ENCODE data around the gene SCN2A.

SCN2A gene

GRCh38 chr2:165239230-165239629 lies at the start of gene SCN2A:
SCN2A (plus strand) TSS chr2:165239414; CDS start chr2:165295824, 56,410 bp downstream.
- DNase-seq (ENCODE audit: low read depth) = no peak

GRCh38 chr2:165191096-165191728 lies 48.0 kb upstream of the SCN2A start:
- no peak for DNase-seq (ENCODE audit: low read depth)

DNA sequence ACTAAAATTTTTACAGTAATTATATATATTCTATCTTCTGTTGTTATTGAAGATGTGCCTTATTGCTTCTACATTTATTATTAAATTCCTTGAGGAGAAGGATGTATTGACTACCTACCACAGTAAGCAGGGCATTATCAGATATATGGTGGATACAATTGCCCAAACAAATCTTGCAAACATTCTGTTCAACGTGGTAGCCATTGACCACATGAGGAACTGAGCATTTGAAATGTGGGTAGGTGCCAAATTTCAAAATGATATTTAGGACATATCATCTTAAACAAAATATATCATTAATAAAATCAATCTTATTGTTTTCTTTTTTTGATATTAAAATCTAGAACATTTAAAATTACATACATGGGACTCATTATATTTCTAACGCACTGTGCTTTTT lies 46.5 kb upstream of the SCN2A start:
- no peak for DNase-seq (ENCODE audit: low read depth)

GRCh38 chr2:165193178-165193777 lies 45.9 kb upstream of the SCN2A start:
- no peak for DNase-seq (ENCODE audit: low read depth)

DNA sequence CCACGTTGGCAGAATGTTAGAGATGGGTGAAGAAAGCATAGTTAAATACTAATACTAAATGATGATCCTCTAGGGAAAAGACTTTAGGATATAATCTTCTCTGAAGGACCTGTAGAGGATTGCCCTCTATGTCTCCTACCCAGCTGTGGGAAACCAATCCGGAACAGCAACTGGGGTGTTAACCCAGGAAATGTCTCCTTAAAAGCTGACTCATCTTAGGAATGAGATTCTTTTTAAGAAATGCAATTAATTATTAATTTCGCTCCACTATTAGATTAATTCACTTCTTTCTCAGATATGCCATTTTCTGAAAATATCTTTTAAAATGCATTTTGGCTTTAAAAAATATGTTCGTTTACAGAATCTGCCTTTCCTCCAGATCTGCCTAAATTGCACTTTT lies 42.8 kb upstream of the SCN2A start:
- DNase-seq (ENCODE audit: low read depth) = no peak

DNA sequence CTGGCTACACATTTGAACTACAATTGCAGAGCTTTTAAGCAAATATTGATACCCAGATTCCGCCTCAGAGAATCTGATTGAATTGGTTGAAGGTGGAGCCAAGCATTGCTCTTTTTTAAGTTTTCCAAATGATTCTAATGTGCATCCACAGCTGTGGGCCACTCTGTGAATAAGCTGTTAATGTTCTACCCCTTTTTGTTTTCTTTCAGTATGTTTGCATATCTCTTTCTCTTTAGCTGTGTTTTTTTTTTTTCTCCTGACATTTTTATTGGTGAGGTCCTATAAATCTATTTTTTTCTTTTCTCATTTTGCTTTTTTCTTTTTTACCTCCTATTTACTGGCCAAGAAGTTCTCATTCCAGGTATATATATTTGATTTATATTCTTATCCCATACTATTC lies 41.9 kb upstream of the SCN2A start:
- no peak for DNase-seq (ENCODE audit: low read depth)

- no peak for DNase-seq (ENCODE audit: low read depth)
Measured at GRCh38 chr2:165198181-165198580, 41.0 kb upstream of the SCN2A start.

DNA sequence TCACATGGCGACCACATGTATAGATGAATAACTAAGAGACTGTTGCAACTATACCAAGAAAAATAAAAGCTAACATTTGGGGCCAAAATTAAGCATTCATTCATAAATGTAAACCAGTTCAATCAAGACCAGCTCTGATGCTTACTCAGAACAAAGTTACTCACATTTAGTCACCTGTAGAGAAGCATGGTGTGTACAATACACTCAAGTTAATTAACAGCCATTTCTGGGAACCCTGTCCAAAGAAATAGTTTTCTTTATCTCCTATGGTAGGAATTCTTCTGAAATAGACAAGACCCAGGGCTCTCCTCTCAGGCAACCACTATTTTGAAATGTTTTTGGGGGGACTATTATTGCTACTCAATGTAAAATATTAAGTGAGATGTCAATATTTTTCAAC lies 37.0 kb upstream of the SCN2A start:
- no peak for DNase-seq (ENCODE audit: low read depth)

GRCh38 chr2:165203689-165204559 lies 35.3 kb upstream of the SCN2A start, which contains the start of gene SCN3A:
SCN3A (minus strand) TSS chr2:165204050; CDS start chr2:165176394, 27,656 bp downstream.
- DNase-seq (ENCODE audit: low read depth) = no peak

DNA sequence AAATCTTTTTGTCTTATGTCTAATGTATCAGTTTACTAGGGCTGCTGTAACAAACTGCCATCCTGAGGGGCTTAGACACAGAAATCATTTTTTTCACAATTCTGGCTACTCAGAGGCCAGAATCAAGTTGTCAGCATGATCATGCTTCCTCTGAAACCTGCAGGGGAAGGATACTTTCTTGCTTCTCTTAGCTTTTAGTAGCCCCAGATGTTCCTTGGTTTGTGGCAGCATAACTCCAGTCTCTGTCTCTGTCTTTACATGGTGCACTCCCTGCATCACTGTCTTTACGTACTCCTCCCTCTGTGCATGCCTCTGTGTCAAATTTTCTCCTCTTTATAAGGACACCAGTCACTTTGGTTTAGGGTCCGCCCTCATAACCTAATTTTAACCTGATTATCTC lies 33.3 kb upstream of the SCN2A start:
- DNase-seq (ENCODE audit: low read depth) = no peak

DNA sequence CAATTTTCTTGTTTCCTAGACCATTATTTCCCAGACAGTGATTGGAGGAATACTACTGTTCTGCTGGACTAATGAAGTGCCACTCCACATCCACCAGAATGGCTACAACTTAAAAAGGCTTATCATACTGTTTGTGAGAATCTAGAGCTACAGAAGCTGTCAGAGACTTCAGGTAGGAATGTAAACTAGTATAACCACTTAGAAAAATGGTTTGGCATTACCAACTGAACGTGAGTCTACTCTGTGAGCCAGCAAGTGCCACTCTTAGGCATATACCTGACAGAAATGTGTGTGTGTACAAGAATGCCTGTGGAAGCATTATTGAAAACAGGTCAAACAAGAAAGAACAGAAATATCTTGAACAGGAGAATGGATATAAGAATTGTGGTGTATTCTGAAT lies 31.1 kb upstream of the SCN2A start:
- no peak for DNase-seq (ENCODE audit: low read depth)

GRCh38 chr2:165214093-165214492 lies 25.1 kb upstream of the SCN2A start:
- no peak for DNase-seq (ENCODE audit: low read depth)

- DNase-seq (ENCODE audit: low read depth) = no peak
Measured at GRCh38 chr2:165219481-165219880, 19.7 kb upstream of the SCN2A start.

GRCh38 chr2:165224941-165225340 lies 14.3 kb upstream of the SCN2A start:
- no peak for DNase-seq (ENCODE audit: low read depth)

GRCh38 chr2:165227571-165227970 lies 11.6 kb upstream of the SCN2A start:
- DNase-seq (ENCODE audit: low read depth) = no peak

DNA sequence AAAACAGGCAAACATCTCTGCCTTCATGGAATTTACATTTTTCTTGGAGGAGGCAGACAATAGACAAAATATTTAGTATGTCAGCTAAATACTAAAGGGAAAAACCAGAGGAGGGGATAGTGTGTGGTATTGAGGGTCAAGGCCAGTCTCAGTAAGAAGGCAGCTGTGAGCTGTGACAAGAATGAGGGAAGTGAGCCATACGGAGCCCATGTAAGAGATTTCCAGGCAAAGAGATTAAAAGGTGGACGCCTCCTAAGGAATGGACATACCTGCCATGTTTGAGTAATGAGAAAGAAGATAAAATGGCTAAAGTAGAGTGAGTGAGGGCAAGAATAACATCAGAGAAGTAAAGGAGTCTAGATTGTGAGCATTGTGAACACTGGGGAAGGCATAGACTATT lies 2.2 kb upstream of the SCN2A start:
- no peak for DNase-seq (ENCODE audit: low read depth)

- DNase-seq (ENCODE audit: low read depth) = no peak
Measured at GRCh38 chr2:165238295-165238694, 919 bp upstream of the SCN2A start.

DNA sequence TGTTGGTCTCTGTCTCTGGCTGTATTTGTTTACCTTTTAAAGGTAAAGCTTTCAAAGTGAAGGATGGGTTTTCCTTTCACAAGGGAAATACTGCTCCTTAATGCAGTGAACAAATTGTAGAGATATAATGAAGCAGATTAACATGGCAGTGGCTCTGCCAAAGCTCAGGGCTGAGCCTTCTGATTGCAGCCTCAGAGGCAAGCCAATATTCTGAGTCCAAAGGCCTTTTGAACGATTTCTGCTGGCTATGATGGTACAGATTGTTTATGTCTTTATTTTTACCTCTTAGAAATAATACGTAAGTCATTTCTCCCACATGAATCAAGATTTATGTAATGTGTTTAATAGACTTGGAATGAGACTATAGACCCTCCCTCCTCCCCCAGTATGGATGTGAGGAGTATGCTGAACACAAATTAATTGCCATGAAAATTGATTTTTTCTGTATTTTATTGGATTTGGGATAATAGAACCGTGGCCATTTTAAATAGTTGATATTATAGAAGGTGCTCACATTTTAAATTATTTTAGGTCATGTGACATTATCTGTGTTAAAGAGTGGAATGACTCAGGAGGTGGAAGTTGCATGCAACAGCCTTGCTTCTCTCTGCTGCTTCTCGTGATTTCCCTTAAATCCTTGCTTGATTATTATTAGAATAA lies 772 bp downstream of the SCN2A start:
- no peak for DNase-seq (ENCODE audit: low read depth)

GRCh38 chr2:165240916-165241315 lies 1.7 kb downstream of the SCN2A start:
- DNase-seq (ENCODE audit: low read depth) = no peak

- no peak for DNase-seq (ENCODE audit: low read depth)
Measured at GRCh38 chr2:165245081-165245793, 6.0 kb downstream of the SCN2A start.

DNA sequence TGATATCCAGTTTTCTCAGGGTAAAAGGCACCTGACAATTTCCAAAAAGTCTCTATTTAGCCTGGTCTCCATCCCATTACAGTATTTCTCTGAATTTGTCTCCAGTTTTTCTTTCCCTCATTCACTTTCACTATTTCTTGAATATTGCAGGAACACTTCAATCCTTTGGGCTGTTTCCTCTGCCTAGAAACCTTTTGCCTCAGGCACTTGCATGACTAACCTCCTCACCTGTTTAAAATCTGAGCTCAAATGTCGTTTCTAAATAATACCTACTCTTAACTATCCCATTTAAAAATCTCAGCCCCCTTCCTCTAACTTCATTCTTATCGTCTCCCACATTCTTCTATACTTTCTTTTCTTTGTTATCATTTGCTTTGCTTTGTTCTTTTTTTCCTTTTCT lies 9.0 kb downstream of the SCN2A start:
- DNase-seq (ENCODE audit: low read depth) = no peak

DNA sequence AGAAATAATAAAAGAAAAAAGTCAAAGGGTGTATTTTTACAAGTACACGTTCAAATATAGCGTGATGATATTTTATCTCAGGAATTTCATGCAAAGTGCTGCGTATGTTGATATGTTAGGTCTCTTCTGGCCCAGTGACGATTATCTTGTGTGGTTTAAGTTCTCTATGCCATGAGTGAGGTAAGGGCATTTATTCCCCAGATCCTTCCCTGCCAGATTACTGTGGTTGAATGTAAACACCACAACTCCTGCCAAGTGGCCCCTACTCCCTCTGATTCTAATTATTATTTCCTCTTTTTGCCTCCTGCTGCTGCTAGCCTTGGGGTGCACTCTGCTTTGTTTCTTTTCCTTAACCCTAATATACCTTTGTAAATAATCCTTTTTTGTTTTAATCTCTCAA lies 12.2 kb downstream of the SCN2A start:
- no peak for DNase-seq (ENCODE audit: low read depth)

All from activated T-helper 1 cell treated with Interleukin-2 at 50 U/mL for 16 hours (primary cell).